GM18508 (cell line): ENCODE measurements around the gene STAG1.
"Not testable (repeated sequence)": the region's sequence is repeated elsewhere in the genome, so short reads cannot be mapped to it uniquely, and the experiment has no call there.

Source experiments
- ATAC-seq: cut with Tn5 transposase; IDR thresholded peaks from one replicate; pipeline ENCODE4 v1.9.1; 2021; ENCODE audit warnings: moderate number of reproducible peaks; ENCODE audit not compliant: insufficient read depth, unreplicated experiment

STAG1 gene

DNA sequence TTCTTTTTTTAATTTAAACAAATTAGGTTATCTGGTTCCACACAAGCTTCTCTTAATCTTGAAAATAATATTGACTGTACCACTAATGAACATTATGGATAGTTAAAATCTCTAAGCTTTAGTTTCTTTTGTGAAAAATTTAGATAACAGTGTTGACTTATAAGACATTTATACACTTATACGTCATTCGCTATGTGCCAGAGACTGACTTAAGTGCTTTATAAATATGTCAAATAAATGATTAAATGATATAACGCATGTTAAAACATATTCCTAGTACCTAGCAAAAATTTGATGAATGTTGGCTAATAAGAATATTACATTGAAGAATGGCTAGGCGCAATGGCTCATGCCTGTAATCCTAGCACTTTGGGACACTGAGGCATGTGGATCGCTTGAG is 405.7 kb downstream of the STAG1 start:
- no peak for ATAC-seq

DNA sequence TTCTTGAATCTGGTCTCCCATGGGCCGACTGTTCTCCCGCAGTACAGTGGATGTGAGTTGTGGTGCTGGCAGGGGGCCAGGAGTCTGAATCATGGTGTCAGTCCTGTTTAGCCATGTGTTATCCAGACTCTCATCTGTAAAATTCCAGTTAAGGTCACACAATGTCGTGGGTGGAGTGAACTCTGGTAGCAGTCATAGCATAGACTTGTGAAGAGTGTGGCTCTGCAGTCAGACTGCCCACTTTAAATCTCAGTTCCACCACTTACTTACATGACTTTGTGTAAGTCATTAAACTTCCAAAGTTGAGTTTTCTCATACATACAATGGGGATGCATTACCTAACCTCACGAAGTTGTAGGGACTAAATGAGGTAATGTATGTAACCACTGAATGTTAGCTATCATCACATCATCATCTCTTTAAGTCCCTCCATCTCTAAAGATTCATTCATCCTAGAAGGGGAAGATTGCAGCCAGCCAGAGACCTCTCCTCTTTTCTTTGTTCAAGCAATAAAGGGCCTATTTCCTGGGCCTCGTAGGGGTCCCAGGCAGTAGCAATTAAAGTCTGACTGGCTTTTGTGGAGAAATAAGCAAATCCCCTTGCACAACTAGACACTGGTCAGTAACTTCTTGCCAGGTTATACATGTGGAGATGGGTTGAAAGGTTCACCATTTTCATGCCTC is 408.2 kb downstream of the STAG1 start:
- no peak for ATAC-seq

DNA sequence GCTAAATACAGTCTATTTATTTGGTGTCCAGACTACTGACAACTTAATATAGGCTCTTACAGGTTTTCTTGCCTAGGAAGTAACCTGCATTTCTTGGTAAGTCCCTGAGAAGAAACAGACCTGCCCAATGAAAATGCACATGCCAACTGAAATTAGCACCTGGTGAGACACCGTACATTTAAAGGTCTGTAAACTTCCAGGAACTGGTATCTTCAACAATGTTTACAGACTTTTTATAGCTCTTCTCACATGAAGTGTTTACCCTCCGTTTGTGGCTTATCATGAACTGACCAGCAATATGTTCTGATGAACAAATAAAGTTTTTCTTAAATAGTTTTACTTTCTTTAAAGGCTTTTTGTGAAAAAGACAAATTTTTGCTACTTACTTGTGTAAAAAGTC is 408.7 kb downstream of the STAG1 start:
- ATAC-seq, result no peak

DNA sequence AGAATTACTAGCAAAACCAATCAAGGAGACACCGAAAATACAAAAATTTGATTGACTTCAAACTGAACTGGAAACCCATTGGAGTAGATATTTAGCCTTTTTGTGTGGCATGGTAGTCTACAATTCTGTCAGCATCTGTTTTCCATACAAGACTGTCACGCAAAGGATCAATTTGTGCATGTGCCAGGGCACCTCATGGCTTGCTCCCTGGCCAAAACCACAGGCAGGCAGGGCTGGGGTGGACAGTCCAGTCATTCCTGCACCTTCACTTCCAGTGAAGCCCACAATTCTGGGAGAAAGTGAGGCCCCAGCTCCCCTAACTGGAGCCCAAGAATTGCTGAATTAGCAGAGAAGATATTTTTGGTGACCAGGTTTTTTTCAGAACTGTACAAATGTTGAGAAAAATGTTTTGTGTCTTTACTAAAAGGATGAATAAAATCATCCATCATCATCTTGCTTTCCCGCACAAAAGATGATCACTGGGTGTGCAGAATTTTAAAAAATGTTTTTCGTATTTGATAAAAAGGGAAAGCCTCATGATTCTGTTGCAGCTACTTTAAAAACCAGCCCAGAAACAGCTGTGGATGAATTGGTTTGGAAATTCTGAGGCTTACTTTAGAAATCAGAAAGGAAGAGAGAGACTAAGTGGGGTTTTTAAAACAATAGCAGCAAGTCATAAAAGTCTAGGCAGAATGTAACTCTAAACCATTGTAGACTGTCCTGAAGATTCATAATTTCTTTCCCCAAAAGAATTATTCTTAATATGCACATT is 415.7 kb downstream of the STAG1 start:
- no peak for ATAC-seq

DNA sequence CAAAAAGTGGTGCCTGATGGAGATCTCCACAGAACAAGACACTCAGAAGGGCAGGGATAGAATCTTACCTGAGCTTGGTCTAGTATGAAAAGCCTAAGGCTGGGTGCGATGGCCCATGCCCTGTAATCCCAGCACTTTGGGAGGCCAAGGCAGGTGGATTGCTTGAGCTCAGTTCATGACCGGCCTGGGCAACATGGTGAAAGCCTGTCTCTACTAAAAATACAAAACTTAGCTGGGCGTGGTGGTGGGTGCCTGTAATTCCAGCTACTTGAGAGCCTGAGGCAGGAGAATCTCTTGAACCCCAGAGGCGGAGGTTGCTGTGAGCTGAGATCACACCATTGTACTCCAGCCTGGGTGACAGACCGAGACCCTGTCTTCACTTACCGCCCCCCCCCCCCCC is 417.5 kb downstream of the STAG1 start:
- not testable (repeated sequence) for ATAC-seq

DNA sequence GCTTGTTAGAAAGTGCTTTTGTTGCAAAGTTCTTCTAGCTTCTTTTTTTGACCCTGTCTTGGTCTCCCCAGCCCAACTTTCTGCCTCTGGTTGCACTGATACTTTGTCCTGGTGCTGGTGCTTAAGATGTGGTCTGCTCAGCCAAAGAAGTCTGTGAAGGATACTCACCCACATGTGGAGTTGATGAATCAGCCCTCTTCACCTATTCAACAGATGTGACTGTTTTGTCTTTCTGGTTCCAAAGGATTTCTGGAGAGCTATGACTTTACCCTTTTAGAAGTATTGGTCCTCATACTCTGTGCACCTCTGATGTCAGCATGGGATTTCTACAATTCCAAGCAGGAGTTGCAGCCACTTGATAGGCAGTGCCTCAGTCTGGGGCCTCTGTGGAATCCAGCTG is 418.0 kb downstream of the STAG1 start:
- ATAC-seq, result no peak

DNA sequence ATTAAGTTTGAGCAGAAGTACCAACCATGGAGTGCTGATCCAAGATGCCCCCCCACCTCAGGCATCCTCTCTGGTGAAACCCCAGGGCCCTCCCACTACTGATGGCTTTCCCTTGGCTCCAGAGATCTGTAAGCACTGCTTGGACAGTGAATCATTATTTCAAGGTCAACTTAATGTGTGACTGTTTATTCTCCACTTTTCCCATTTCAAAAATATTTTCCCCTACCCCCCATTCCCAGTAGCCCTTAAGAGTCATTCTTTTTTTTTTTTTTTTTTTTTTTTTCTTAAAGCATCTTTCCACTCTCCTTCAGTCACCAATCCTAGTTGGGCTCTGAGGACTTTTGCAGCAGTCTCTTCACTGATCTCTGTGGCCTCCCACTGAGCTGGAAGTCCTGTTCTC is 419.4 kb downstream of the STAG1 start:
- no peak for ATAC-seq

DNA sequence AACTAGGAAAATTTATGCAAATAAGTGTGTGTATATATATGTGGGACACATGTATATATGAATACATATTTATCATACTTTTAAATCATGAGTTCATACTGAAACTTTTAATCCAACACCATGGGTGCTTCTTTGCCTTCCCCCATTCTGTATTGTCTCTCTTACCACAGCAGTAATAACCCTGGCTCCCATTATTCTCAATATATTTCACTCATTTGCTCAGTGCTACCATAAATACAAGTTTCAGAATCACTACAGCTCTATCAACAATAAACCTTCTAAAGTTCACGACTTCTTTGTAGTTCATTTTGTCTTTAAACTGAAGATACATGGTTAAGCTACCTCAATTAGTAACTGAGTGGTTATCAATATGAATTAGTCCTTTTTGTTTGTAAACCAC is 419.9 kb downstream of the STAG1 start:
- no peak for ATAC-seq

DNA sequence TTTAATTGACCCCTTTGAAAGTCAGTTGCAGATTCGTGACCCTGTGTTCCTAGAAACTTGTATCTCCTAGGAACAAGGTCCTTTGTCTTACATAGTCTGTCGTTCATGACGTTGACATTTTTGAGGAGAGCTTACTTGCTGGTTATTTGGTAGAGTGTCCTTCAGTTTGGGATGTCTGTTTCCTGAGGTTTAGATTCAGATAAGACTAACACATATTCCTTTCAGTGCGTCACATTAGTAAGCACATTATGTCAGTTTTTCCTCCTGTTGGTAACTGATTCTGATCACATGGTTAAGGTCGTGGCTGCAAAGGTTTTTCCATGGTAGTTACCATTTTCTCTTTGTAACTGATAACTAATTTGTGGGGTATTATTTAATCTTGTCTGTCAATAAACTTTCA is 421.3 kb downstream of the STAG1 start:
- no peak for ATAC-seq

DNA sequence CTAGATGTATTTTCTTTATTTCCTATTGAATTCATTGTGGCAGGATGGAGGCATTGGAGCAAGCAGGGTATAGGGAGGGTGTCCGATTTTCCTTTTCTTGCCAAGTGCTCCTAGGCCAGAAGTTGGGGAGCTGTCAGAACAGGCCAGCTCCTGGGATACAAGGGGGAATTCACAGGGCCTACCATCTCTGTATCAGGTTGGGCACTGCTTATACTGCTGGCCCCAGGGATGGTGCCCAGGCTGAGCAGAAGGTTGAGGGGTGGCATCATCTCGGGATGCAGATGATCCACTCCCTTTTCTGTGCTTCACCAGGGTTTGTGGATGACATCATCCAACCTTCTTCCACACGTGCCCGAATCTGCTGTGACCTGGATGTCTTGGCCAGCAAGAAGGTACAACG is 422.6 kb downstream of the STAG1 start:
- ATAC-seq, result no peak

DNA sequence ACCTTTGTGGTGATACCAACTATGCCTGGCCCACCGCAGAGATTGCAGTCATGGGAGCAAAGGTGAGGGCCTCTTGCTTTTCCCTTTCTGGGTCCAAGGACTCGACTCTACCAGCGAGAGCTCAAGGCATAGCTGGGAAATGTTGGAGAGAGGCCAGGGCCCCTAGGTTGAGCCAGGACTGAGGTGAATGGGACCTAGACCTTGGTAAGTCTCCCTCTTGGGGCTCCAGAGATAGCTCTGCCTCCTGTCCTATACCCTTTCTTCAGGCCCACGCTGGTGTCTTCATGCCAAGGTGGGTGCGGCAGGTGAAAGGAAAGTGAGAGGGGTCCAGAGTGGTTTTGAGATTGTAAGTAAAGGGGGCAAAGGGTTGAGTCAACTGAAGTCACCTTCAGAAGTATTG is 424.5 kb downstream of the STAG1 start:
- ATAC-seq, result no peak

DNA sequence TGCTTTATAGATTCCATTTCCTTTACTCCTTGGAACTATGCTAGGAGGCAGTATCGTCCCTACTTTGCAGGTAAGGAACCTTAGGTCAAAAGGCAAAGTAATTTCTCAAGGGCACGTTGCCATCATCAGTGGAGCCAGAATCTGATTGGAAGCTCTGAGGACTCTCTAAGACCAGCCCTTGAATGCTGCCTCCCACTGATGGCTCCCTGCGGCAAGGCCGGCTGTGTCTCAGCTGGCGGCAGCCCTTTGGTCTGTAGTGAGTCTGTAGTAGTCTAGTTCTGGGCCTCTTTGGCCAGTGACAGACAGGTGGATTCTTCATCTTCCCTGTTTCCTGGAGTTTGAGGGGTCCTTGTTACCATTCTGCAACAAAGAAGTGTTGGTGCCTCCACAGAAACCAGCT is 425.9 kb downstream of the STAG1 start:
- ATAC-seq, result no peak

DNA sequence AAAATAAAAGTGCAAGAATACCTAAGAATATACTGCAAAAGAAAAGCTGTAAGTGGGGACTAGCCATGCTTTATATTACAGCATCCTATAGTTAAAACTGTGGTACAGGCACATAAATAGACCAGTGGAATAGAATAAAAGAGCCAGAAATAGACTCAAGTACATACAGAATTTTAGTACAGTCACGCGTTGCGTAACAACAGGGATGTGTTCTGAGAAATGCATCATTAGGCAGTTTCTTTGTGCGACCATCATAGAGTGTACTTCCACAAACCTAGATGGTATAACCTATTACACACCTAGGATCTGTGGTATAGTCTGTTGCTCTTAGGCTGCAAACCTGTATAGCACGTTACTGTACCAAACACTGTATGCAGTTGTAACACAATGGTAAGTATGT is 440.2 kb downstream of the STAG1 start:
- ATAC-seq, result no peak

DNA sequence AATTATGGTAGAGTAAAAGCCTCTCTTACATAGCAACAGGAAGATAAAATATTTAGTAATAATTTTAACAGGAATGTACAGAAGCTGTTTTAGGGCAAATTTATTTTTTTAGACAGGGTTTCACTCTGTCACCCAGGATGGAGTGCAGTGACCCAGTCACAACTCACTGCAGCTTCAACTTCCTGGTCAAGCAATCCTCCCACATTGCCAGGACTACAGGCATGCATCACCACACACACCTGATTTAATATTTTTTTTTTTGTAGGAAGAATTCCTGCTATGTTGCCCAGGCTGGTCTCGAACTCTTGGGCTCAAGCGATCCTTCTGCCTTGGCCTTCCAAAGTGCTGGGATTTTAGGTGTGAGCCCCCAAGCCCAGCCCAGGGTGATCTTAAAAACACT is 440.9 kb downstream of the STAG1 start:
- ATAC-seq, result no peak

DNA sequence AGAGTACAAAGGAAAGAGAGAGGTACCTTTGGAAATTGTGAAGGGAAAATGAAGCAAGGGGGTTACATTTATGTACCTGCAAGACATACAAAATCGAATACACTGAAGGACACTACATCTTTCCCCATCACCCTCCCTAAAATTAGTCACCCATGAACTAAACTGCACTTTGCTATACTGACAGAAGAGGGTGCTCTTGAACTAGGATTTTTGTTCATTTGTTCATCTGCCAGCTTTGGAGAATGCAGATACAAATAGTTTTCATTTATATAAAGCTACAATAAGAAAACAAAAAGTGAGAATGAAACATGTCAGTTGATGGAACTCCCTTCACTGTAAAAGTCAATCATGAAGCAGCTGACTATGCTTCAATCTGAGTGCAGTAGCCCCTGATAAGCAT is 446.3 kb downstream of the STAG1 start:
- no peak for ATAC-seq

DNA sequence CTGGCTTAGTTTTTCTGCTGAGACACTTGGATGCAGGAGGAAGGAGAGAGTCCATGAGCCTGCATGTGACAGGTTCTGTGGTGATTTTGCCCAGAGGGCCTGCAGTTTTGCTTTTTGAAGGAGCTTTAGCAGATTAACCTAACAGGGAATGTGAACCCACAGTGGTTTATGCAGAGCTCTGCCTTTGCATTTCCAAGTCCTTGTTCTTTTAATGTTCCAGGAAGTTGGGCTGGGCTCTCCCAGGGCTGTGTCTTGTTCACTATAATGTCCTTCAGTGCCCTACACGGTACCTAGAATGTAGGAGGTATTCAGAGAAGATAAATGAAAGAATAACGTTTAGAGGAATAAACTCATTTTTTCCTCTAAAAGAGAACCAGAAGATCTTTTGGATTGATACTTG is 451.7 kb downstream of the STAG1 start:
- no peak for ATAC-seq

DNA sequence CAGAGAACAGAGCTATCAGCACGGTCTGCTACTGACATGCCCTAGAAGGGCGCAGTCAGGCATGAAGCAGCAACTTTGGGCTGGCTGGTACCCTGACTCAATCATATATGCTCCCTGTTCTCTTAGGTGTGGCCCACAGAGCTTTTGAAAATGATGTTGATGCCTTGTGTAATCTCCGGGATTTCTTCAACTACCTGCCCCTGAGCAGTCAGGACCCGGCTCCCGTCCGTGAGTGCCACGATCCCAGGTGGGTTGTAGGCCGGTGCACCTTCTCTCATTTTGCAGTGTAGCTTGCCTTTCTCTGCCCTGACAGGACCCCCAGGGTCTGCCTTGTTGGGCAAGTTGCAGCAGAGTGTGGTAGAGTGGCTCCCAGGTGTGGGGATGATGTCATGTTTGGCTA is 454.4 kb downstream of the STAG1 start:
- no peak for ATAC-seq

DNA sequence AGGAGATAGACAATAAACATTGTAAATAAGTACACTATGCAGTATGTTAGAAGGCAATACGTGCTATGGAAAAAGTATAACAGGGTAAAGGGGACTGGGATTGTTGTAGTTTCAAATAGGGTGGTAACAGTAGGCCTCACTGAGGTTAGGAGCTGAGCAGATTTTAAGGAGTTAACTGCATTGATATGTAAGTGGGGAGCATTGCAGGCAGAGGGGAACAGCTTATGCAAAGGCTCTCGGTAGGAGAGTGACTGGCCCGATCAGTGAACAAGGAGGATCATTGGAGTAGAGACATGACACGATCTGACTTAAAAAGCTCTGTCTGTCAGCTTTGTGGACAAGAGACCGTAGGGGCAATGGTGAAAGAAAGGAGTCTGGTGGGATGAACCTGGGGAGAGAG is 455.2 kb downstream of the STAG1 start:
- no peak for ATAC-seq

DNA sequence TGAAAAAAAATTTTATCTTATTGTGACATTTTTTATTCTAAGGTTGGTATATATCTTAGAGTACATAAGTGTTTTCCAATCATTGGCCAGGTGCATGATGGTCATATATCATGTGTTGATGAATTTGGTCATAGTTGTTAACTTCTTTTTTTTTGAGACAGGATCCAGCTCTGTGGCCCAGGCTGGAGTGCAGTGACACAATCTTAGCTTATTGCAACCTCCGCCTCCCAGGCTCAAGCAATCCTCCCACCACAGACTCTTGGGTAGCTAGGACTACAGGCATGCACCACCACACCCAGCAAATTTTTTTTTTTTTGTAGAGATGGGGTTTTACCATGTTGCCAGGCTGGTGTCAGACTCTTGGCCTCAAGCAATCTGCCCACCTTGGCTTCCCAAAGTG is 458.0 kb downstream of the STAG1 start:
- no peak for ATAC-seq

DNA sequence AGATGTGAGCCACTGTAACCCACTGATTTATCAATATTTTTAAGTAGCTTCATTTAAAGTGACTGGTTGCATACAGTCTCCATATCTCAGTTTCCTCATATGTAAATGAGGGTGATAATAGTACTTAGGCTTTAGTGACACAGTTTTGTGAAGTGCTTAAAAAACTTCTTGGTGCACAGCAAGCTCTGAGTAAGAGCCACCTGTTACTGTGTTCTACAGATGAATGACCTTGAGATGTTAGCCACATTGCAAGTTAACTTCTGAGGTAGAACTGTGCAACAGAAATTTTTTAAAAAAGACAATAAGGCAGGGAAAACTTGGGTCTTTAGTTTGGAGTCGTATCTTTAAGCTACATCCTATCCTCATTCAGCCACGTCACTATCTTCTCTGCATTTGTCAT is 458.9 kb downstream of the STAG1 start:
- no peak for ATAC-seq

DNA sequence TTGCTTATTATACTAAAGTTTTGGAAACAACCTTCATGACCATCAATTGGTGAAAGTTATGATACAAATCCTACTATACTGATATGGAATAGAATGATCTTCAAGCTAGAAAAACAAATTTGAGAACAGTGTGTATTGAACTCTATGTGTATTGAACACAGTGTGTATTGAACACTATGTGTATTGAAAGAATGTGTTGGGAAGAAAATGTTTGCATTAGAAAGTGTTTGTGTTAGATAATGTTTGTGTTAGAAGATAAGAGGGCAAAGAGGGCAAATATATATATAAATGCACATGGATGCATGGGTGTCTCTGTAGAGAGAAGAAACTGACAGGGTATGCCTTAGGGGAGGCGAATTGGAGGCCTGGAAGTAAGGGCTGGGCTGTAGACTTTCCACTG is 459.7 kb downstream of the STAG1 start:
- ATAC-seq, result no peak

DNA sequence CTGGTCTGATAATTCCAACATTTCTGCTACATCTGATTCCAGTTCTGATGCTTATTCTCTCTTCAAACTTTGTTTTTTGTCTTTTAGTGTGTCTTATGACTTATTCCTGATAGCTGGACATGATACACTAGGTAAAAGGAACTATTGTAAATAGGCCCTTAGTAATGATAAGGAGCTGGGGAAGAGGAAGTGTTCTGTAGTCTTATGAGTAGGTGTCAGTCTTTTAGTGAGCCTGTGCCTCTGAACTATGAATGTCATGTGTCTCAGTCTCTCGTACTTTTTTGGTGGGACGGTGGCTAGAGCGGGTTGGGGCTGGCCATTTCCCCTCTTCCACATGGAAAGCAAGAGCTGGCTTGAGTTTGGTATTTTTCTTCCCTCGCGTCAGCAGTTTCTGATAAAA is 460.9 kb downstream of the STAG1 start:
- no peak for ATAC-seq
